ENCODE measurements around the gene SORCS3. TPM values are rescaled to one million over a fixed set of nuclear protein-coding genes. Genes with fewer than 3 reads are reported as not detected.

The SORCS3 gene
- total RNA-seq, 1 experiment from 2014 or later = not detected

DNA sequence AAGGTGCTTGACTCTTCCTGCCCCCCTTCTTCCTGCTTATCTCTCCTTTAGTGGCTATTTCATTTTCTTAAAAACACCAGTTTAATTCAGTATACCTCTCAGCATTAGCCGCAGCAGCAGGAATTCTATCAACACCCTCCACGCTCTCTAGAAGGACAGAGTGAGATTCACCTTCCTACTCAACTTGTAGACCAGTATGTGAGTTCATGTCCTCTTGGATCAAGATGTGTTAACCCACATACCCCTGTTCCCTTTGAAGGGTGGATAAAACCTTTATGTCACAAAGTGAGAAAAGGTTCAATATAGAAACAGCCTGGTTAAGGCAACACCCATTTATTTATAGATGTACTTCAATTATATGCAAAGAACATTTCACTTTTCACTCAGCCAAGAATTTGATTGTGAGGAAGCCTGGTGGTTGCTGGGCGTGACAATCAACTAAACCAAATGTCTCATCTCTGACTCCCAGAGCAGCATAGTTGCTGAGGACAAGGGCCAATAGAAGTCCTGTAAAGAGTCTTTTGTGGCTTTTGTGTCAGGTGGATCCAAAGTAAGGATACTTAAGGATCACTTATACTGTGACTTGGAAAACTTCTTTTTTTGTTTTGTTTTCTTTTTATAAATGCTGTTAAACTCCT, 617.1 kb downstream of the SORCS3 start:
- no peak for DNase-seq (ENCODE audit: low read depth)

DNA sequence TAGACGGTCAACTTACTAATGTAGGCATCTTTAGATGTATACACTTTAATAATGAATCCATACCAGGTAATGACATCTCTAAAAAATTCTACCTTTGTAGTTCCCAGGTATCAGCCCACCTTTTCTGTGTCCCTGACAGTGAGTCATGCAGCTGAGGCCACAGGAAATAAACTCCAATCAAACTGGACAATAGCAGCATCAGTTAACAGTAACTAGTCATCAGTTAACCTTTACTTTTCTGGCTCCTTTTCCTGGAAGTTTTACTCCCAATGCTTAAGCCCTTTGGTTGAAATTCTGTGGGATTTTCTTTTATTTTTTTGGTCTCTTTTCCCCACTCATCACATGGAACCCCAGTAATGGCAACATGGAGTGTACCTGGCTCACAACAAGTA, 617.6 kb downstream of the SORCS3 start:
- DNase-seq (ENCODE audit: low read depth) = no peak

DNA sequence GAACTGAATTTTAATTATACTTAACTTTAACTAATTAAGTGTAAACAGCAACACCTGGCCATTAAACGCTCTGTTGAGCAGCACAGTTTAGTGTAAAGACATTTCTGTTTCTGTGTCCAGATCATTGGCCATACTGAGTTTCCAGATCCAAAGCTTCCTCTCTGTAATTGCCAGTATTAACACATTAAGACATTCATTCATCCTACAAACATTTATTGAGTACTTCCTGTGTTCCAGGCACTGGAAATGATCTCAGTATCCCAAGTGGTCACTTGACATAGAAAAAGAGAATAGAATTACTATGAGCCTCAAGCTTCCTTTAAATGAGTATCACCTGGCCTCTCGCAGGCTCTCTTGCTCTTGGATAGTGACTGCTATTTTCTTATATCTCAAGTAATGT, 618.1 kb downstream of the SORCS3 start:
- DNase-seq (ENCODE audit: low read depth) = no peak

DNA sequence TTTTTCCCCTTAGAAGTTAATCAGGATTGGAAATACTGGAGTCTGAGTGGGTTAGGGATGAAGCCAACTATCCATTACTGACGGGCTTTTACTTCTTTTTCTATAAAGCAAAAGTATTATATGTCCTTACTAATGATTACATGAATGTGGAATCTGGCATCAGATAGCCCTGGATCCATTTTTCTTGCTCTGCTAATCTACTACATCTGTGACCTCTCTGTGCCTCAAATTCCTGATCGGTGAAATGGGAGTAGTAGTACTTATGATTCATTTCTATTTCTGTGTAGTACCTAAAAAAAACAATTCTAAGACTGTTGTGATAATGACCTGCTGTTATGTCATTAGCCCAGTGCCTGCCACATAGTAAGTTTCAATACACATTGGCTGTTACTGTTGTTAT, 621.6 kb downstream of the SORCS3 start:
- DNase-seq (ENCODE audit: low read depth) = no peak

DNA sequence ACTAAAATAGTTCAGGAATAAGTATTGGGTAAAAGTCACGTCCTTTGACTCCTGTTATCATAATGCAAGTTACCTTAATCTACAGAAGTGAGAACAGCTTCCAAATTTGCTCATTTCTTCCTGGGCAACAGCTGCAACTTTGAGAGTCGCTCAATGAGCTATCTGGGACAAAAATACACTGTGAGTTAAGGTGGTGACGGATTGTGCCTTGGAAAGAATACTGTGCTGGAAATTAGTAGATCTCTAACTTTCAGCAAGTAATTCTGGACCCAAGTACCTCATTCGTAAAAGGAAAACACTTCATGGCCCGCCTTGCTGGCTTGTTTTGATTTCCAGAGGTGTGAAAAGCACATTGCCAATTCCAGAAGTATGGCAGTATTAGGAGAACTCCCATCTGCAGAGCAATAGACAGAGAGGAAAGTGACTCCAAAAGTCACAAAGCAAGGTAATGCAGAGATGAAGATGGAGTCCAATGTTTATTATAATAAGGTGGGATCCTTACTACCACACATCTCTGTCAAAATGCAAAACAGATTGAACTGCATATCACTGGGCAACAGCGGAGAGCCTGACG, 626.0 kb downstream of the SORCS3 start:
- no peak for DNase-seq (ENCODE audit: low read depth)

DNA sequence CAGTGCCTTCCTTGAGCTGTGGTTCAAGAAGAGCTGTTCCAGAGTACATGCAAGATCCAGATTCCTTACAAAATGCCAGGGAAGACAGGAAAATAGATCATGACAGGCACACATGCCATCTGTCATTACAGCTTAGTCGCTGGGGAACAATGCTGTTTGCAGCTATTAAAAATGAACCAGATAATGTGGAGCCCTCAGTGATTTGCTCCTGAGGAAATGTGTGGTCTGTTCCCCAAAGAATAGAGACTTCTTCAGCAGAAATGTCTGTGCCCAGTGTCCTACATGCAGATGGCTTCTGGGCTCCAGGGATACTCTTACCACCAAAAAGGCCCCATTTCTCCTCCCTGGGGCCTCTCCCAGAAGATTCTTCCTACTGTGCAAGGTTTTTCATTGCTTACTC, 627.9 kb downstream of the SORCS3 start:
- no peak for DNase-seq (ENCODE audit: low read depth)

DNA sequence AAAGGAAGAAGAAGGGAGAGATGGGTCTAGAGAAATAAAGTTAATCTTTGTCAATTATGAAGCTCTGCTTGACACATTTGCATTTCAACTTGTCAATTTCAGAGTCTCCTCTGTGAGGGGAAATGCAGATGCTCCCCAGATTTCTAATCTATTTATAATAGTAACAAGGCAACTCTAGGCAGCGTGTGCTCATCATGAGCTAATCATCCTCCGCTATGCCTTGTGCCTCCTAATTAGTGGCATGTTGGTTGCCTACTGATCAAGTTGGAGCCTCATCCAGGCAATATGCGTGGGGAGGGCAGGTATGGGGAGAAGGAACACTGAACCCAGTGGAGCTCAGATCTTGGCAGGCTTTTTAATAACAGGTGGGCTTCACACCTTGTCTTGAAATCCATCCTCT, 628.6 kb downstream of the SORCS3 start:
- DNase-seq (ENCODE audit: low read depth) = no peak

DNA sequence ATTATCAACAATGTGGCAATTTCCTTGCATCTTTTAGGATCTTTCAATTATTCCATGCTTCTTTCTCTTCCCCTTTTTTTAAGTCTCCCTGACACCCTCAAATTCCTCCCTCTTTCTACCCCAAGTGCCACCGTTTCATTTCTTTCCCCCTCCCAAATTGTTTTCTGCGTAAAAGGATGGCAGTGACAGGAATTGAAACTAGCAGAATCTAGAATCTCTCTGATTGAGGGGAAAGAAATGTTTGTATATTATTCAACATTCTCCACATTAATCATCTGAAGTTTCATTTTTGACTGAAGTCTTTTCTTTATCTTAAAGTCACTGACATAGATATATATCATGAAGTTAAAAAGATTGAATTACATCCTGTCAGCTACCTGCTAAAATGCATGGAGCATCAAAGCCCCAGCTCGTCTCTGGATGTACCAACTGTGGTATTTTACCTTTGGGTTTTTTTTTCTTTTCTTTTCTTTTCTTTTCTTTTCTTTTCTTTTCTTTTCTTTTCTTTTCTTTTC, 633.5 kb downstream of the SORCS3 start:
- no peak for DNase-seq (ENCODE audit: low read depth)

DNA sequence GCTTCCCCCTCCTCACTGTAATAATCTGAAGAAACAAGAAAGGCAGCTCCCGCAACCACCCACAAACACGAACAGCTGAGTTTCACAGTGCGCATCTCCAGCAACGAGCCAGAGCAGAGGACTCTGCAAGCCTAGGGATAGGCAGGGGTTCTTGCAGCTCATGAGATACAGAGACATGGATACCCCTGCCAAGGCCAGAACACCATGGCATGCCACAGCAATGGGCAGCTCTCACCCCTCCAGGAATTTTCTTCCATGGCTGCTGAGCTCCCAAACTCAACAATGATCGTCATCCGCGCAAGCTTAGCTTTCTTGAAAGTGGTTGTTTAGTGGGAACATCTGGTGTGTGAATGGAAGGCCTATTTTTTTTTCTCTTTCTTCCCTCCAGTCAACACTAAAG, 637.3 kb downstream of the SORCS3 start:
- no peak for DNase-seq (ENCODE audit: low read depth)

DNA sequence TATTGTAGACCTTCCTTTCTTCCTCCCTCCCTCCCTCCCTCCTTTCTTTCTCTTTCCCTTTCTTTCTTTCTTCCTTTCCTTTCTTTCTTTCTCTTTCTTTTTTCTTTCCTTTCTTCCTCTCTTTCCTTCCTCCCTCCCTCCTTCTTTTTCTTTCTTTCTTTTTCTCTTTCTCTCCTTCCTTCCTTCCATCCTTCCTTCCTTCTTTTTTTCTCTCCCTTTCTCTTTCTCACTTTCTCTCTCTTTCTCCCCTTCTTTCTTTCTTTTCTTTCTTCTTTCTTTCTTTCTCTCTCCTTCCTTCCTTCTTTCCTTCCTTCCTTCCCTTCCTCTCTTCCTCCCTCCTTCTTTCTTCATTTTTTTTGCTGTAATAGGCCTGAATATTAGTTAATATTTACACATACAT, 638.0 kb downstream of the SORCS3 start:
- DNase-seq (ENCODE audit: low read depth) = no peak

DNA sequence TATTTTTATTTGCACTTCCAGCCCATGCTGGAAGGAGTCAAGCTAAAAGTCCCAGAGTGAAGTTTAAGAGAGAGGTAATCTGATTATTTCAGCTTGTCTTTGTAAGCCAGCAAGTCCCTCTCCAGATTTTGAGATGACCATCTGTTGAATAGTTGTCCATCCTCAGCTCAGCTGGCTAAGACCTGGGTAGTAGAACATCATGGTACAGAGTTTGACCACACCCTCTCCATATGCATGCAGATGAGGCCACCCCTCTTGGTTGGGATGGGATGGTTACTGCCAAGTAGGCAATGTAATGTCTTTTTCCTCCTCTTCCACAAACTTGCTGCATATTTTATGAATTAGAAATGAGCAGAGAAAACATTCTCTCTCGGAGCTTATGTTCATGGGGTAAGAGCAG, 639.8 kb downstream of the SORCS3 start:
- no peak for DNase-seq (ENCODE audit: low read depth)

DNA sequence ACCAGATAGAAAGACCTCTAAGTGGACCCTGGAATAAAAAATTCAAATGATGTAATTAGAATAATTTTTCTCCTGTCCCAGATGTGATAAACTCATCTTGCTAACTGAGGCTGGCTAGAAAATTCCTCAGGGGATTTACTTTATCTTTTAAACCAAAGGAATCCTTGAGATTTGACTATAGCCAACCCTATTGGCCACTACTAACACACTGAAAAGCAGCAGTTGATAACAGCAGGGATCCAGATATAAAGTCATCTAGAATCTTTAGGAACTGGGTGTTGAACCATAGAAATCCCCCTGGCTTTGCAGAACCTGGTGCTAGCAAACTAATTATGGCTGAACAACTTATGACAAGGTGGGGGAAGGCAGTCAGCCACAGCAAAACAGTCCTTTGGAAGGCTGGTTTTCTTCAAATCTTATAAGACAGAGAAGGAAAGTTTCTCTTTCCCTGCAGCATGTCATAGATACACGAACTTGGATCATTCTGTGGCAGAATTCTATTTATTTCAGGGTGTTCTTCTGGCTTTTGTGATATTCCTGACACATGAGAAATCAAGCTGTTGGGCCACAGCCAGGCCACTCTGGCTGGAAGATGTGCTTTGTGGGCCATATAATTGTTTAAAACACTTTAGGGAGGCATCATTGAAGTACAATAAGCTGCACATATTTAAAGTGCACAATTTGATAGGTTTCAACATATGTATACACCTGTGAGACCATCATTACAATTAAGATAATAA, 643.6 kb downstream of the SORCS3 start:
- no peak for DNase-seq (ENCODE audit: low read depth)

DNA sequence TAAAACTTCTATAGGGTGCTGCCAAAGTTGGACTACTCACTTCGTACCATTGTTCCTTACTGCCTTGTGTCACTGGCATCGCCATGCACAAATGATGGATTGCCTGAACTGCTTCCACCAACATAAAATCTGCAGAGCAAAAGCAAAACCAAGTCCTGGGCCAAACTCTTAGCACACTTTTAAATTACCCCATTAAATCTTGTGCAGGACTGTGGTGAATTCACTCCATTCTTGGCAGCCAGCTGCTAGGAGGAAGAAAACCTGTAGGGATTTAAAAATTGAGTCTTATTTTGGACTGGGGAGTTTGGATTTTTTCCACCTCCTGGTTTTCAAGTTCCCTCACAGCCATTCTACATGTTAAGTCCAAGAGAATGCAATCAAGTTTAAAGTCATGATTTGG, 646.9 kb downstream of the SORCS3 start:
- no peak for DNase-seq (ENCODE audit: low read depth)

DNA sequence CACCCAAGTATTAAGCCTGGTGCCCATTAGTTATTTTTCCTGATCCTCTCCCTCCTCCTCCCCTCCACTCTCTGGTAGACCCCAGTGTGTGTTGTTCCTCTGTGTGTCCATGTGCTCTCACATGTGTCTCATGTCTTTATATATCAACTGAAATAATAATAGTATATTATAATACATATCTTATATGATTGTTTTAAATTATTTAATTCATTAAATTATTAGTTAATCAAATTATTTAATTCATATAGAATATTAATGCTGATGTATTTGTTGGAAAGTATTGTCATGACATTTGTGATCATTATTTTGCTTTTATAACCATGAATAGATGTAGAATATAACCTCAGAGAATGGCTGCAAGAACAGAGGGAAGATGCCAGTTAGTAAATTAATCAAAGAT, 647.5 kb downstream of the SORCS3 start:
- DNase-seq (ENCODE audit: low read depth) = no peak

DNA sequence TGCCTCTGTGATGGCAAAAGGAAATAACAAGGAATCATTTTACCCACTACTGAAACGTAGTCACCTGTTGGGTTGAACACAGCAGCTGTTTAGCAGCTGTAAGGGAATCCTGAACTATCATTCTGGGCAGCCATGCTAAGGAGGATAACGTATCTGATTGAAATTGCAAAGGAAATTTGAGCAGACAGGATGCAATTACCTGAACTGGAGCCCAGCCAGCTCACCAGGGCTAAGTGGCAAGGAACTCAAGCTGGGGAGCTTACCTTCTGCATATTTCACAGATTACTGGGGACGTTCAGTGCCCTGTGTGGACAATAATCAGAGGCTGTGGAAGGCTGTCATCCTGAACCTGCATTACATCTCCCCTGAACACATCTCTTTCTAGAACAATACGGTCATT, 650.5 kb downstream of the SORCS3 start:
- DNase-seq (ENCODE audit: low read depth) = no peak

DNA sequence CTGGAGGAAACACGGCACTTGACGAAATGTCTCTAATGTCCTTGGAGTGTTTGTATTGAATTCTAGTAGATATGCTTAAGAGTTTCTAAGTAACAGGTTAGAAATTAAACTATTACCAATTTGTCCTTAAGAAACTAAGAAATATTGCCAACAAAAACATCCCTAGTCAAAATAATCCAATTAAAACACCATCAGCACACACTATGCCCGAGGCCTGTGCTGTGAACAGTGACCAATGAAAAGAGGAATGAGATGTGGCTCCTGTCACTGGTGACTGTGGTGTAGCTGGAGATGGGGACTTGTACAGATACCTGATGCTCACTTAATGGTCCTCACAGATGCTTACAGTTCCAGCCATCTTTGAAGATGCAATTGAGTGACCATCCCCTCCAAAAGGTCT, 651.1 kb downstream of the SORCS3 start:
- no peak for DNase-seq (ENCODE audit: low read depth)
